CD4-positive, alpha-beta T cell treated with Interleukin-15 for 4 hours (primary cell): ENCODE results near the gene ANKDD1B.
"Not testable (repeated sequence)": the region's sequence is repeated elsewhere in the genome, so short reads cannot be mapped to it uniquely, and the experiment has no call there.

Experiments
- DNase-seq: peaks from one replicate; pipeline ENCODE4 v3.0.0-alpha.2; 2020; ENCODE audit warnings: low spot score

ANKDD1B gene

GRCh38 chr5:75660678-75661465 is 49.6 kb downstream of the ANKDD1B start:
- DNase-seq: no peak

DNA sequence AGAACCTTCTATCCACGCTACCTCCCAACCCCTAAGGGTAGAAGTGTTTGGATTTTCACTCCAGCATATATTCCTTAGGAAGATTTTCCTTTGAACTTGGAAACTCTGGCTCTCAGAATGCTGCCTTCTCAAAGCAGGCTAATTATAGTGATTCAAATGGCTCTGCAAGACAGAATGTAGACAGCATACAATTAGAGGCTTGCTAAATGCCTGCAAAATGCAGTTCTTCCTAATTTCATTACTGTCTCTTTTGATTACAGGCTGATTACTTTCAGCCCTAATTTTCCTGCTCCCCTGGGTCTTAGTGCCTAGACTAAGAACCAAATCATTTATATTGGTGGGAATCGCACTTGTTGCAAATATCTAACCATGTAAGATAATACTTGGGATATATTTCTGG is 50.8 kb downstream of the ANKDD1B start:
- DNase-seq: no peak

DNA sequence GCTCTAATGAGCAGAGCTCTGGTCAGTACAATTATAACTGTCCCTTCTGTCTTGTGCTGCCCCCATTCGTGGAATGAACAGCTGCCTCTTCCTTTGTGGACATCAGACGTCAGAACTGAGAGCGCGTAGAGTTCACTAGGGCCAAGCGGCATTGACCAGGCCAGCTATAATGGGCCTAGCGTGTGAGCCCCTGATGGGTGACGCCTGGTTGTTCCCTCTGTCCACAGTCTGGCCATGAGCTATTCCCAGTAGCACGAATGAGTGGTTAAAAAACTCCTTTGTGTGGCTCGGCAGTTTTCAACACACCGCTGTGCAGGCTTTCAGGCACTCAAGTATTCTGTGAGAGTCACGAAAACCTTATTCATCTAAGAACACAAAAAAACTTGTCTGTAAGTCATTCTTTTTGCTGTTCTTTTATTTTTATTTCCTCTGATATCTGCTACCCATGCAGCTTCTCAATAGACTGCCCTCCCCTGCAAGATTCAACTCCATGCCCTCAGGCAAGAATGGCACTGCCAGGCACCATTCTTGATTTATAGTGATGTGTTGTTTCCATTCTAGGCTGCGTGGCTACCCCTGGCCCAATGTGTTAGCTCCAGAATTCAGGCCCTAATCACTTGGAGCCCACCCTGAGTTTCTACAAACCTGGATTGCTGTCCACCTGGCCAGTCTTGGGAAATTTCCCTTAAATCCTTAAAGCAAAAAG is 52.5 kb downstream of the ANKDD1B start:
- no peak for DNase-seq

DNA sequence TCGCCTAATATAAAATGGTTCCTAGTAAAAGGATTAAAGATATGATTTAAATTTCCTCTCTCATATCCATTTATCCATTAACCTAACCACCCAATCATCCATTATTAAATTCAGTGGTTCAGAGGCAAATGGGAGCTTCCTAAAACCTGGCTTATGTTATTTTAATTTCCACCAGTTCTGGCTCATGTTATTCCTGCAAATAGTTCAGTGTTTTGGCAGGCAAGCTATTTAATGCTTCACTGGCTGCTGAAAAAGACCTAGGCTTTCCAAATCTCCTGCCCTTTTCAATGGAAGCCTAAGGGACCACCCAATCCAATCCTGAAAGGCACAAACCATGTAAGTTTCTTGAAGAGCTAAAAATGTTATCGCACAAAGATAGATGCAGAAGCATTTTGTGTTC is 53.7 kb downstream of the ANKDD1B start:
- DNase-seq: no peak

GRCh38 chr5:75666801-75667200 is 55.5 kb downstream of the ANKDD1B start:
- DNase-seq: no peak

DNA sequence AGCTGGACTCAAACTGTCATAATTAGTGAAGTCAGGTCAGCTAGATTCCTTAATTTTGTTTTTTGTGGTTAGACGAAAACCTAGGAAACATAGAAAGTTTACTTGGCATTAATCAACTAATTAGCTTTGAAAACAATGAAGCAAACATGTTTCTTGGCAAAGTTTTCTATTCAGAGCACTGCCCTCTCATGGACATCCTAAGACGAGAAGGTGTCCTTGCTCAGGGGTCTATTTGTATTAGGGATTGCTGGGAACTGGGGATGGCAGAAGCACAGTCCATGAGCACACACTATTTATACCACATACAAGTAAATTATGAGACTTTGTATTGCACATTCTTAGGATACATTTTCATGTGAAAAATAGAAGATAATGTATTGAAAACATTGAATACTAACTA is 56.3 kb downstream of the ANKDD1B start:
- DNase-seq: no peak

DNA sequence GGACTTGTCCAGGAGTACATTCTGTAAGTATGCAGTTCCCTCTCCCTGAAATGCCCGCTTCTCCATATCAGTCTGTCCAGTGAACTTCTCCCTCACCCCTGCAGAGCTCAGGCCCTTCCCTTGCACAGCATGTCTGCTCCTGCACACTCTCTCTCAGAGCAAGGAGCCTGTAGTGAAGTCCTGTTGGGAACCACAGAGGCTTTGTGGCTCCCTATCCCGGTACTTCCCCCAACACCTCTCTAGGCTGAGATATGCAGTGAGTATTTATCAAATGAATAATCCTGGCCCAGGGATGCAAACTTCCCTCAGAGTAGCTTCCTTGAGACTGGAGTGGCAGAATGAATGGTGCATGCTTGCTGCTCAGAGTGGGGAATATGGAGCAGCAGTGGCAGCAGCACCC is 57.2 kb downstream of the ANKDD1B start:
- DNase-seq: no peak

DNA sequence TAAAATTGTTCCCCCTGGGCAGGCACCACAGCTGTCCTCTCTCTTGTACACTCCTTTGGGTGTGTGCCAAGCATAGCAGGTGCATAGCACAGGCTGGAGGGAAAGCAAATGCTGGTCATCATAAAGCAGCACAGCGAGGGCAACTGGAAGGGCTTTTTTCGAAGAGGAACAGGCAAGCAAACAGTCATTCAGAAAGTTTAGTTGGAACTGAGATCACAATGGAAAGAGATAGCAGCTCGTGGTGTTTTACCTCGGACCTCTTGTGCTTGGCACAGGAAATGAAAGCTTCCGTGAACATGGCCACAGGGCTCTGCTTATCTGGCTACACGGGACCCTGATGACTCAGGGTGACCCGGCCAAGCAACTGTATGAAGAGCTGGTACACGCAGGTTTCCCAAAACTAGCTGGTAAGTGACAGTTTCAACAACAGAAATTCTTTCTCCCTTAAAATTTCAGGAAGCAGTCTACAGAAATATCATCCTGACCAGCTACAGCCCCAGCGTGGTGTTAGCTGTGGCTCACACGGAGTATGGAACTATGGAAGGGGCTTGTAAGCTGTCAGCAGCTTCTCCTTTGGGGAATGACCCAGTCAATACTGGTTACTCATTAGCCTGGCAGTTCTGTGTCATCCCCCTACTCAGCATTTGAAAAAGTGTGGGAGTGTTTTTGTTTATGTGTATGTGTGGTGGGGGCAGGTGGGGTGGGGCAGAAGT is 57.9 kb downstream of the ANKDD1B start:
- DNase-seq: peak; percentile 50

- no peak for DNase-seq
Measured at GRCh38 chr5:75670577-75670976, 59.3 kb downstream of the ANKDD1B start.

DNA sequence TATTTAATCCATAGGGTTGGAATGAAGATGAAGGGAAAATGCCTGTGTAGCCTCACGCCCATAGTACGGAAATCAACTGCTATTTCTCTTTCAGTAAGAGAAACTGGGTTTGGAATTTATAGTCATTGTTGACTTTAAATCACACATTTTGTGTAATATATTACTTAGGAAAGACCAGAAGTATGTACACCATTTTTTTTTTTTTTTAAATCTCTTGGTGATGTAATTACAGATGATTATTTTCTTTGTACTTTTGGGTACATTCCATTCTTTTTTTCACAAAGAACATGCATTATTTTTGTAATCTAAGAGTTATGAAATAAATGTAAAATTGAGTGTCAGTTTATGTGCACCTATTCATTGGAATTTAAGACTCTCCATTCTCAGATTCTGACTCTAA is 60.3 kb downstream of the ANKDD1B start:
- no peak for DNase-seq

- DNase-seq: no peak
Measured at GRCh38 chr5:75672616-75673015, 61.4 kb downstream of the ANKDD1B start.

DNA sequence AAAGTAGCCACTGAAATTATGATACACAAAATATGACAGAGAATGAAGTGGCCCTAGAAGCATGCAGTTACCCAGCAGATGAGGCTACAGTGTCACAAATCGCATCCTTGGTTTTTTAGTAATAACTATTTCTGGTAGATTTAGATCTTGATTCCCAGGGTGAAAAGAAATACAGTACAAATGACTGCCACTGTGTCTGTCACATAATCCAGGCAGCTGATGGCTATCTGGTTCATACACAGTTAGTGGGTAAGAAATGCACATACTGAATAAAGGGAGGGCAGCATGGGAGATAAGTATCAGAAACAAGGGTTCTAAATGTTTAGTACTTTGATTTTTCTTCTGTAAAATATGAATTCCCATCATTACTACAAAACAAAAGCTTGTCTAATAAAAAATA is 64.5 kb downstream of the ANKDD1B start:
- DNase-seq: no peak

- no peak for DNase-seq
Measured at GRCh38 chr5:75677607-75678006, 66.4 kb downstream of the ANKDD1B start.

DNA sequence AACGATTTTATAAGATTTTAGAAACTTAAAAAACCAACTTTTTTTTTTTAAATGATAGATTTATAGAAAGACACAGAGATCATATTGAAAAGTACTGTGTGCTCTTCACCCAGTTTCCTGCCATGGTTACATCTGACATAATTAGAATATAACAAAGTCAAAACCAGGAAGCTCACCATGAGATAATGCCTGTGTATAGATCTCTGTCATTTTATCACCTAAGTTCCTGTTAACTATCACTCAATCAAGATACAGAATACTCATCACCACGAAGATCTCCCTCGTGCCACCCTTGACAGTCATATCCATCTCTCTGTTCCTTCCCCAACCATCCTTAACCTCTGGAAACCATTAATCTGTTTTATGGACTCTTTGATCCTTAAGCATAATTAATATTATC is 66.9 kb downstream of the ANKDD1B start:
- DNase-seq: peak; percentile 13

- peak; percentile 49 for DNase-seq
Measured at GRCh38 chr5:75681125-75681830, 70.0 kb downstream of the ANKDD1B start.

DNA sequence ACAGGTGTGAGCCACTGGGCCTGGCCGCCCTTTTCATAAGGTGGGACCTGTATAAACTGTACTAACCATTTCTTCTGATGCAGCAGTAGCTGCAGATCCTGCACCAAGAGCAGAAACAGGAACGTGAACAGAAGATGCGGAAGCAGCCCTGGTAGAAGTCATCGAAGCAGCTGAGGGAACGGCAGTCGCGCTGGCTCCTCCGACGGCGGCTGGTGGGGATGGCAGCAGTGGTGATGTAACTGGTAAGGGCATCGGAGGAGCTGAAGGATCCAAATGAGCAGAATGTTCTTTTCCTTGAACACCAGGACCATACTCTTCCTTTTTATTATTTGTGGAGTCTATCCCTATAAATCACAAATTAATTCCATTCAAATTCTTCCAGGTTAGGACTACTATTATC is 73.9 kb downstream of the ANKDD1B start:
- no peak for DNase-seq

GRCh38 chr5:75686480-75686879 is 75.2 kb downstream of the ANKDD1B start:
- no peak for DNase-seq

DNA sequence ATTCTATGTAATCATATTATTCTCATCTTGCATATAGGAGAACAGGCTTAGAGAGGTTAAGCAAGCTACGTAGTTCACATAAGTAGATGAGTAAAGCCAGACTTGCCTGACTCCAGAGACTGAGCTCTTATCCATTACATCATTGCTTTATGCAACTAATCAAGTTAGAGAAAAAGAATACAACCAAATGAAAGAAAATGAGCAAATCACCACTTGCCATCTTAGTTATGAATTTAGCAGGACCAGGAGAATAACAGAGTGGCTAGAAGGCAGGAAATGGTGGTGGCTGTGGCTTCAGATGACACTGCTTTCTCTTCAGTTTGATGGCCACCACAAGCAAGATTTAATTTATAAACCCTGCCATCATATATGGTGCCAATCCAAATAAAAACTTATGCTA is 79.4 kb downstream of the ANKDD1B start:
- no peak for DNase-seq

GRCh38 chr5:75694781-75695180 is 83.5 kb downstream of the ANKDD1B start:
- no peak for DNase-seq

DNA sequence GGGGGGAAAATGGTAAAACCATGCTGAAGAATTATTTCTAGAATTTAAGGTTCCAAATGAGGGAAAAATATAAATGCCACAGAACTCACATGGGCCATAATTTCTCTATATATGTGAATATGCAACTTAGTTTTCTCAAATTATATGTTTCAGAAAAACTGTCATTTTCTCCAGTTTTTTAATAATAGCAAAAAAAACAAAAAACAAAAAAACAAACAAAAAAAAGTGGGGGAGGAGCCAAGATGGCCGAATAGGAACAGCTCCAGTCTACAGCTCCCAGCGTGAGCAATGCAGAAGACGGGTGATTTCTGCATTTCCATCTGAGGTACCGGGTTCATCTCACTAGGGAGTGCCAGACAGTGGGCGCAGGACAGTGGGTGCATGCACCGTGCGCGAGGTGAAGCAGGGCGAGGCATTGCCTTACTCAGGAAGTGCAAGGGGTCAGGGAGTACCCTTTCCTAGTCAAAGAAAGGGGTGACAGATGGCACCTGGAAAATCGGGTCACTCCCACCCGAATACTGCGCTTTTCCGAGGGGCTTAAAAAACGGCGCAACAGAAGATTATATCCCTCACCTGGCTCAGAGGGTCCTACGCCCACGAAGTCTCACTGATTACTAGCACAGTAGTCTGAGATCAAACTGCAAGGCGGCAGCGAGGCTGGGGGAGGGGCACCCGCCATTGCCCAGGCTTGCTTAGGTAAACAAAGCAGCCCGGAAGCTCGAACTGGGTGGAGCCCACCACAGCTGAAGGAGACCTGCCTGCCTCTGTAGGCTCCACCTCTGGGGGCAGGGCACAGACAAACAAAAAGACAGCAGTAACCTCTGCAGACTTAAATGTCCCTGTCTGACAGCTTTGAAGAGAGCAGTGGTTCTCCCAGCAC is 84.5 kb downstream of the ANKDD1B start:
- DNase-seq: not testable (repeated sequence)

- DNase-seq: no peak
Measured at GRCh38 chr5:75701856-75702255, 90.6 kb downstream of the ANKDD1B start.
